NCI-H187 (cell line): Measurements from ENCODE around the gene CADPS2.
"Not testable (repeated sequence)": the region's sequence is repeated elsewhere in the genome, so short reads cannot be mapped to it uniquely, and the experiment has no call there.

Experiments
- DNase-seq, 2 experiments: peaks; one replicate each; lab custom pipeline; 2025; lab: John Stamatoyannopoulos, UW

CADPS2 gene

GRCh38 chr7:122290476-122290875 is 595.8 kb downstream of the CADPS2 start:
- DNase-seq, result no peak

GRCh38 chr7:122289426-122289825 is 596.8 kb downstream of the CADPS2 start:
- DNase-seq, result no peak

- not testable (repeated sequence) for DNase-seq
Measured at GRCh38 chr7:122284608-122285007, 601.7 kb downstream of the CADPS2 start.

DNA sequence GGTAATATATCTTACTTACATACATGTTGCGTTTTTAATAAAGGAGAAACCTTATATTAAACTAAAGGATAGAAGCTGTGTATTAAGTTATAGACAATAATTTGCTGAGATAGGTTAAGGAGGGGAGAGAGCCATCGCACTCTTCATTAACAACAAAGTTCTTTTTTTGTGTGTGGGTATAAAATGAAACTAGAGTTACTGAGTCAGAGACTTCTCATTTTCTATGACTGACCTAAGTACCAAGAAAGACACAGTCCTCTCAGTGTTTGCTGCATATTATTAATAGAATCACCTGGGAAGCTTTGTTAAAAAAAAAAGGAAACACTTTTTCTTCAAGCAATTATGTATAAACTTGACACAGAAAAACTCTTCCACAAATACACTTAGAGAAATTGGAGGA is 613.1 kb downstream of the CADPS2 start:
- no peak for DNase-seq

DNA sequence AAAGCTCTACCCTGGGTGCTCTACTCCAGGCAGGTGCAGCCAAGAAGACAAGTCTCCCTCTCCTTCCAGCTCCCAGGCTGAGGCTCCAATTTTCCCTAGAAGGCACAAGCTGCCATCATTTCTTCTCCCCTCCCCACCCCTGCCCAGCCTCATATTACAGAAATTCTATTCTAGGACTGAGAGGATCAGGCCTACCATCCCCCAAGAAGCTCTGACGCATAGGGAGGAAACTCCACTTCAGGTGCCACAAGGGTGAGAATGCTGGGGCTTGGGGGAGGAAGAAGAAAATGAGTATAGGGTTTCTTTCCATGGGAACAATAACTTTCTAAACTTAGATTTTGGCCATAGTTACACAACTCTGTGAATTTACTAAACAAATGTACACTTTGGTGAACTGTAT is 617.0 kb downstream of the CADPS2 start:
- no peak for DNase-seq
